MM.1S (cell line): Measurements from ENCODE around the gene RABEP2.

Experiments used
- DNase-seq: peaks from one replicate; pipeline ENCODE4 v3.0.0-alpha.2; 2015
- H2AFZ ChIP-seq: fragments of 300-600 bp; sonication (generic); 2 replicates; pipeline ENCODE4 v1.6.0; 2016; ENCODE audit warnings: antibody characterized with exemption, low read length
- H3F3A ChIP-seq: fragments of 300-600 bp; sonication (generic); 2 replicates; pipeline ENCODE4 v1.6.1; 2016; ENCODE audit warnings: mild to moderate bottlenecking, antibody characterized with exemption, low read length, moderate library complexity, mixed read lengths; ENCODE audit not compliant: insufficient read depth
- H3K27ac ChIP-seq: fragments of 300-600 bp; sonication (generic); 2 replicates; pipeline ENCODE4 v1.5.1; 2016; ENCODE audit warnings: mild to moderate bottlenecking, low read length
- H3K27me3 ChIP-seq: fragments of 300-600 bp; sonication (generic); replicated peaks from 2 replicates; pipeline ENCODE4 v1.6.0; 2016; ENCODE audit warnings: low read length; ENCODE audit not compliant: insufficient read depth
- H3K36me3 ChIP-seq: fragments of 300-600 bp; sonication (generic); replicated peaks from 2 replicates; pipeline ENCODE4 v1.6.1; 2016; ENCODE audit warnings: mild to moderate bottlenecking, low read length, mixed read lengths; ENCODE audit not compliant: insufficient read depth
- H3K4me1 ChIP-seq: fragments of 300-600 bp; sonication (generic); 2 replicates; pipeline ENCODE4 v1.6.1; 2016; ENCODE audit warnings: low read length, mixed read lengths
- H3K4me2 ChIP-seq: fragments of 300-600 bp; sonication (generic); 2 replicates; pipeline ENCODE4 v1.6.0; 2016; ENCODE audit warnings: low read depth, low read length
- H3K4me3 ChIP-seq: fragments of 300-600 bp; sonication (generic); 2 replicates; pipeline ENCODE4 v1.5.1; 2016; ENCODE audit warnings: low read length, mixed read lengths
- H3K79me2 ChIP-seq: fragments of 300-600 bp; sonication (generic); 2 replicates; pipeline ENCODE4 v1.6.1; 2016; ENCODE audit warnings: mixed run types, low read length, mixed read lengths
- H3K9ac ChIP-seq: fragments of 300-600 bp; sonication (generic); 2 replicates; pipeline ENCODE4 v1.6.1; 2016; ENCODE audit warnings: low read length, mixed read lengths
- H3K9me2 ChIP-seq: fragments of 300-600 bp; sonication (generic); replicated peaks from 2 replicates; pipeline ENCODE4 v1.6.1; 2016; ENCODE audit warnings: mild to moderate bottlenecking, low read length, mixed read lengths; ENCODE audit not compliant: insufficient read depth
- H3K9me3 ChIP-seq: fragments of 300-600 bp; sonication (generic); replicated peaks from 2 replicates; pipeline ENCODE4 v1.6.1; 2016; ENCODE audit warnings: mild to moderate bottlenecking, low read length, mixed read lengths; ENCODE audit not compliant: insufficient read depth
- H4K20me1 ChIP-seq: fragments of 300-600 bp; sonication (generic); 2 replicates; pipeline ENCODE4 v1.6.1; 2016; ENCODE audit warnings: mild to moderate bottlenecking, low read length, moderate library complexity, mixed read lengths; ENCODE audit not compliant: insufficient read depth
- CTCF ChIP-seq: fragments of 300-600 bp; sonication (generic); IDR thresholded peaks from 2 replicates; pipeline ENCODE4 v1.5.1; 2016; ENCODE audit warnings: antibody characterized with exemption, low read length, mixed read lengths
- EZH2 ChIP-seq: fragments of 300-600 bp; sonication (generic); optimal IDR thresholded peaks from 2 replicates; pipeline ENCODE3; 2017; ENCODE audit warnings: low read depth, mild to moderate bottlenecking, antibody characterized with exemption, low read length, mixed read lengths
- EZH2phosphoT487 ChIP-seq: fragments of 300-600 bp; sonication (generic); IDR thresholded peaks from 2 replicates; pipeline ENCODE4 v1.6.1; 2018; ENCODE audit warnings: antibody characterized with exemption, low read length

Gene RABEP2

DNA sequence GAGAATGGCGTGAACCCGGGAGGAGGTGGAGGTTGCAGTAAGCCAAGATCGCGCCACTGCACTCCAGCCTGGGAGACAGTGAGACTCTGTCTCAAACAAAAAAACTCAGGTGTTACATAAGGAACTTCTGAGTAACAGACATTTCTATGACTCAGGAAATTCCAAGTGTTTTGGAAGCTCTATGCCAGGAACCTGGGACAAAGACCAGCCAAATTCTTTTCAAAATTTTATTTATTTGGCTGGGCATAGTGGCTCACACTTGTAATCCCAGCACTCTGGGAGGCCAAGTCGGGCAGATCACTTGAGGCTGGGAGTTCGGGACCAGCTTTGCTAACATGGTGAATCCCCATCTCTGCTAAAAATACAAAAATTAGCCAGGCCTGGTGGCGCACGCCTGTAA lies 66.6 kb downstream of the RABEP2 start:
- Histone ChIP-seq H3K4me3 (no peak overlapping the region), H3K9me2 (no peaks in the 10 kb centered on the region), H3K9me3 (no peaks in the 10 kb centered on the region), H3K36me3 (no peaks in the 10 kb centered on the region), H3K27me3 (no peaks in the 10 kb centered on the region), H3F3A (peaks cover 5% of the 10 kb centered on the region; the same call in 1 of the 2 replicates), H4K20me1 (no peaks in the 10 kb centered on the region), H3K4me1 (no peaks in the 10 kb centered on the region), H3K27ac (no peak overlapping the region), H3K4me2 (no peak overlapping the region), H2AFZ (no peak overlapping the region), H3K79me2 (peaks cover 8% of the 10 kb centered on the region), H3K9ac (no peak overlapping the region)
- TF ChIP-seq EZH2 = no peak
- TF ChIP-seq EZH2phosphoT487 = no peak
- TF ChIP-seq CTCF = no peak
- no peak for DNase-seq
